Neural crest cell (in vitro differentiated cells): ENCODE measurements around the gene XK. TPM values are rescaled to one million over a fixed set of nuclear protein-coding genes. Genes with fewer than 3 reads are reported as not detected.

ENCODE experiments used
- DNase-seq: peaks from one replicate; pipeline ENCODE4 v3.0.0; 2021; ENCODE audit warnings: low read depth, mixed read lengths, low spot score
- H3K27ac Mint-ChIP-seq: one replicate; pipeline ENCODE4 v1.8.0; 2021; ENCODE audit warnings: mild to moderate bottlenecking, mixed read lengths; ENCODE audit not compliant: unreplicated experiment
- H3K27me3 Mint-ChIP-seq: 2 replicates; pipeline ENCODE4 v1.8.0; 2021; ENCODE audit warnings: low read depth, mild to moderate bottlenecking, mixed read lengths
- H3K36me3 Mint-ChIP-seq: 2 replicates; pipeline ENCODE4 v1.8.0; 2021; ENCODE audit warnings: low read depth, mild to moderate bottlenecking, mixed read lengths
- H3K4me1 Mint-ChIP-seq: 2 replicates; pipeline ENCODE4 v1.8.0; 2021; ENCODE audit warnings: mixed read lengths
- H3K4me3 Mint-ChIP-seq: one replicate; pipeline ENCODE4 v1.8.0; 2021; ENCODE audit warnings: mild to moderate bottlenecking, mixed read lengths
- H3K9me3 Mint-ChIP-seq: 2 replicates; pipeline ENCODE4 v1.8.0; 2021; ENCODE audit warnings: mixed read lengths
- CTCF ChIP-seq: fragments of 200-600 bp; sonication (generic); conservative IDR thresholded peaks from 2 replicates; pipeline ENCODE4 v1.5.0; 2021; ENCODE audit warnings: antibody characterized with exemption, mild to moderate bottlenecking
- total RNA-seq: library from RNA; stranded (reverse); gene quantifications from 2 replicates; pipeline ENCODE4 v1.2.1, GENCODE V29; 2021

The XK gene
- total RNA-seq, 1 donor from 2014 or later = 0.12 TPM

GRCh38 chrX:37658343-37659030, 27.1 kb upstream of the XK start:
- Mint-ChIP-seq H3K27ac (no peak overlapping the region), H3K27me3 (no peaks in the 10 kb centered on the region), H3K36me3 (no peaks in the 10 kb centered on the region), H3K4me1 (no peaks in the 10 kb centered on the region), H3K9me3 (peaks cover 4% of the 10 kb centered on the region), H3K4me3 (no peak overlapping the region)
- DNase-seq = no peak
- TF ChIP-seq CTCF = no peak

GRCh38 chrX:37659047-37659446, 26.5 kb upstream of the XK start:
- peaks cover 4% of the 10 kb centered on the region for H3K9me3 Mint-ChIP-seq
- no peak for TF ChIP-seq CTCF
- H3K4me1 Mint-ChIP-seq = no peaks in the 10 kb centered on the region
- H3K4me3 Mint-ChIP-seq = no peak overlapping the region
- DNase-seq = no peak
- no peaks in the 10 kb centered on the region for H3K27me3 Mint-ChIP-seq
- H3K36me3 Mint-ChIP-seq = no peaks in the 10 kb centered on the region
- H3K27ac Mint-ChIP-seq = no peak overlapping the region

GRCh38 chrX:37662181-37662580, 23.4 kb upstream of the XK start:
- Mint-ChIP-seq H3K36me3 (no peaks in the 10 kb centered on the region), H3K9me3 (peaks cover 9% of the 10 kb centered on the region), H3K27ac (no peak overlapping the region), H3K4me1 (no peaks in the 10 kb centered on the region), H3K27me3 (no peaks in the 10 kb centered on the region), H3K4me3 (no peak overlapping the region)
- no peak for DNase-seq
- no peak for TF ChIP-seq CTCF

- no peaks in the 10 kb centered on the region for H3K4me1 Mint-ChIP-seq
- H3K4me3 Mint-ChIP-seq = no peak overlapping the region
- peaks cover 9% of the 10 kb centered on the region for H3K9me3 Mint-ChIP-seq
- no peak for DNase-seq
- H3K27ac Mint-ChIP-seq = no peak overlapping the region
- H3K36me3 Mint-ChIP-seq = no peaks in the 10 kb centered on the region
- no peaks in the 10 kb centered on the region for H3K27me3 Mint-ChIP-seq
- TF ChIP-seq CTCF = no peak
Measured at GRCh38 chrX:37666516-37666915, 19.1 kb upstream of the XK start.

GRCh38 chrX:37667141-37667540, 18.4 kb upstream of the XK start:
- H3K9me3 Mint-ChIP-seq = peaks cover 9% of the 10 kb centered on the region
- DNase-seq = no peak
- H3K4me1 Mint-ChIP-seq = no peaks in the 10 kb centered on the region
- H3K36me3 Mint-ChIP-seq = no peaks in the 10 kb centered on the region
- no peaks in the 10 kb centered on the region for H3K27me3 Mint-ChIP-seq
- no peak overlapping the region for H3K4me3 Mint-ChIP-seq
- H3K27ac Mint-ChIP-seq = no peak overlapping the region
- no peak for TF ChIP-seq CTCF
